Right renal pelvis (tissue), 4 donors: Measurements from ENCODE around the gene IMMT. TPM values are rescaled to one million over a fixed set of nuclear protein-coding genes. Genes with fewer than 3 reads are reported as not detected.

Experiments used
- DNase-seq, 4 donors: peaks; one replicate each; pipeline ENCODE4 v3.0.0-alpha.2; 2013; ENCODE audit warnings: low read depth in 4 of 4, low spot score in 3 of 4, missing footprints in 1 of 4
- polyA plus RNA-seq, 4 donors: library from polyadenylated mRNA; unstranded; fragments of 120-200 nt; gene quantifications; one replicate each; pipeline ENCODE4 v1.2.1, GENCODE V29; 2013; ENCODE audit not compliant: insufficient read length in 4 of 4

Gene IMMT
- polyA plus RNA-seq, 4 donors: 101 to 115 (median 110) TPM

- no peak for DNase-seq
These were observed 98.0 kb downstream of the IMMT start for GRCh38 chr2:86097114-86097896.

GRCh38 chr2:86094229-86094628 is 101.0 kb downstream of the IMMT start:
- no peak for DNase-seq

Other genes starting within 250 kb of the IMMT start
- gene POLR1A, start 89.6 kb downstream of the IMMT start, polyA plus RNA-seq: 10 to 100 TPM; 18.7 to 22.5 (median 19.8) TPM
- 100 to 1,000 TPM; 117 to 141 (median 132) TPM for gene PTCD3, start 89.2 kb downstream of the IMMT start, polyA plus RNA-seq
- 10 to 100 TPM; 46.4 to 61.9 (median 57.2) TPM for gene MRPL35, start 4.0 kb upstream of the IMMT start, polyA plus RNA-seq
- 1 to 10 TPM; 3.4 to 4.1 (median 3.5) TPM for gene REEP1, start 142.2 kb upstream of the IMMT start, polyA plus RNA-seq
- gene KDM3A, start 245.9 kb upstream of the IMMT start, polyA plus RNA-seq: 10 to 100 TPM; 54.4 to 59.9 (median 59.3) TPM